SK-N-SH (cell line): ENCODE data around the gene RNU1-3. TPM values are rescaled to one million over a fixed set of nuclear protein-coding genes. Genes with fewer than 3 reads are reported as not detected.
"Not testable (repeated sequence)": the region's sequence is repeated elsewhere in the genome, so short reads cannot be mapped to it uniquely, and the experiment has no call there.

Source experiments
- CTCF ChIA-PET: fragments of 300-600, 350-600 bp; formaldehyde crosslinking; extraction: SDS; loops from one replicate; lab custom pipeline; 2021; lab: Yijun Ruan, JAX
- POLR2A ChIA-PET: fragments of 350-600 bp; sonication (Branson Sonifier 250); formaldehyde crosslinking; extraction: SDS; loops from one replicate; lab custom pipeline; 2020; ENCODE audit warnings: antibody characterized with exemption, inconsistent platforms; lab: Yijun Ruan, JAX
- DNase-seq: peaks from one replicate; pipeline ENCODE4 v3.0.0; 2012
- H2AFZ ChIP-seq: fragments of 200-600 bp; sonication (generic); 2 replicates; pipeline ENCODE4 v1.8.1; 2016; ENCODE audit warnings: antibody characterized with exemption, mild to moderate bottlenecking, low read depth
- H3F3A ChIP-seq: fragments of 200-600 bp; sonication (generic); replicated peaks from 2 replicates; pipeline ENCODE3; 2016; ENCODE audit warnings: antibody characterized with exemption, mild to moderate bottlenecking; ENCODE audit not compliant: insufficient read depth
- H3K27ac ChIP-seq, 2 experiments: fragments of 200-500 bp in 1 of 2; fragments of 200-600 bp in 1 of 2; sonication (Bioruptor generic) in 1 of 2; sonication (generic), shearing (Covaris generic) in 1 of 2; 2 replicates each; pipeline versions ENCODE4 v1.5.1 to v1.6.1; 2014 to 2016; ENCODE audit warnings: low read depth in 2 of 2, inconsistent platforms in 1 of 2, low read length in 1 of 2, mild to moderate bottlenecking in 1 of 2, mixed read lengths in 1 of 2
- H3K27me3 ChIP-seq: fragments of 200-600 bp; sonication (generic), shearing (Covaris generic); 2 replicates; pipeline ENCODE4 v1.6.1; 2016; ENCODE audit warnings: mixed run types; ENCODE audit not compliant: insufficient read depth
- H3K36me3 ChIP-seq, 2 experiments: fragments of 200-500 bp in 1 of 2; fragments of 200-600 bp in 1 of 2; sonication (Bioruptor generic) in 1 of 2; sonication (generic) in 1 of 2; replicated peaks in 1 of 2; 2 replicates each; pipeline versions ENCODE3 to v1.5.1; 2014 to 2016; ENCODE audit warnings: low read length in 1 of 2, mild to moderate bottlenecking in 1 of 2; ENCODE audit not compliant: insufficient read depth in 2 of 2, control insufficient read depth in 1 of 2
- H3K4me1 ChIP-seq, 2 experiments: fragments of 200-500 bp in 1 of 2; fragments of 200-600 bp in 1 of 2; sonication (Bioruptor generic) in 1 of 2; sonication (generic), shearing (Covaris generic) in 1 of 2; 2 replicates each; pipeline versions ENCODE4 v1.5.1 to v1.6.1; 2014 to 2016; ENCODE audit warnings: low read depth in 1 of 2, low read length in 1 of 2, mixed run types in 1 of 2; ENCODE audit not compliant: insufficient read depth in 2 of 2, control insufficient read depth in 1 of 2
- H3K4me2 ChIP-seq: fragments of 200-600 bp; sonication (generic), shearing (Covaris generic); 2 replicates; pipeline ENCODE4 v1.6.1; 2017; ENCODE audit warnings: mixed run types
- H3K4me3 ChIP-seq, 2 experiments: fragments of 200-500 bp in 1 of 2; fragments of 200-600 bp in 1 of 2; sonication (Bioruptor generic) in 1 of 2; sonication (generic), shearing (Covaris generic) in 1 of 2; 2 replicates each; pipeline versions ENCODE4 v1.5.1 to v1.8.1; 2014 to 2016; ENCODE audit warnings: low read depth in 2 of 2, inconsistent platforms in 1 of 2, low read length in 1 of 2, mild to moderate bottlenecking in 1 of 2, mixed read lengths in 1 of 2, moderate library complexity in 1 of 2
- H3K79me2 ChIP-seq: fragments of 200-600 bp; sonication (generic); 2 replicates; pipeline ENCODE4 v1.8.1; 2017; ENCODE audit warnings: mild to moderate bottlenecking; ENCODE audit not compliant: insufficient read depth
- H3K9ac ChIP-seq: fragments of 200-600 bp; sonication (generic); 2 replicates; pipeline ENCODE4 v1.6.1; 2017; ENCODE audit warnings: mixed run types
- H3K9me2 ChIP-seq: fragments of 200-600 bp; sonication (generic); 2 replicates; pipeline ENCODE4 v1.6.1; 2017; ENCODE audit warnings: mixed run types
- H3K9me3 ChIP-seq: fragments of 200-600 bp; sonication (generic); 2 replicates; pipeline ENCODE4 v1.6.1; 2017; ENCODE audit warnings: mixed run types, mild to moderate bottlenecking, moderate library complexity
- H4K20me1 ChIP-seq: fragments of 200-600 bp; sonication (generic); 2 replicates; pipeline ENCODE4 v1.6.1; 2017; ENCODE audit warnings: mild to moderate bottlenecking, mixed run types; ENCODE audit not compliant: insufficient read depth
- CTCF ChIP-seq: fragments of 200-600 bp; sonication (generic); IDR thresholded peaks from 2 replicates; pipeline ENCODE4 v1.6.1; 2017; ENCODE audit warnings: antibody characterized with exemption, mild to moderate bottlenecking, moderate library complexity
- WGBS: methylation state at CpG from one replicate; pipeline ENCODE4 v1.1.6; 2017; ENCODE audit warnings: low lambda C conversion rate; 5-methylcytosine and 5-hydroxymethylcytosine counted together
- polyA plus RNA-seq, 3 experiments: library from polyadenylated mRNA; depleted of rRNA; stranded (reverse); fragments of >200 nt; gene quantifications; 2 replicates each; pipeline ENCODE4 v1.2.3, GENCODE V29; 2012

The RNU1-3 gene
- polyA plus RNA-seq, 1 of the 3 experiments (the other 2 are of a cell fraction): not detected

- H3K9ac ChIP-seq, H3K4me3 ChIP-seq, H3K4me1 ChIP-seq, DNase-seq, H3K36me3 ChIP-seq, H3K27ac ChIP-seq, POLR2A ChIA-PET, H3K27me3 ChIP-seq, H3K79me2 ChIP-seq, H2AFZ ChIP-seq, H3F3A ChIP-seq, H3K9me2 ChIP-seq, CTCF ChIA-PET, H3K9me3 ChIP-seq, H4K20me1 ChIP-seq, H3K4me2 ChIP-seq: not testable (repeated sequence)
- 87% methylated on average over 17 of the region's 32 CpGs for WGBS
Measured at GRCh38 chr1:16658234-16658633, 8.5 kb downstream of the RNU1-3 start.

- POLR2A ChIA-PET: not testable (repeated sequence)
Measured at GRCh38 chr1:16656981-16657683, 9.6 kb downstream of the RNU1-3 start.

GRCh38 chr1:16656574-16656973, 10.2 kb downstream of the RNU1-3 start:
- H3K79me2 ChIP-seq, H3K9me2 ChIP-seq, H3K4me2 ChIP-seq, H2AFZ ChIP-seq, H3K27ac ChIP-seq, H3K4me1 ChIP-seq, CTCF ChIA-PET, H3K4me3 ChIP-seq, H3K9ac ChIP-seq, DNase-seq, H4K20me1 ChIP-seq, POLR2A ChIA-PET, H3K9me3 ChIP-seq, H3K27me3 ChIP-seq, H3K36me3 ChIP-seq, H3F3A ChIP-seq: not testable (repeated sequence)
- WGBS: no CpG with 5 or more reads among the region's 6 CpGs

More at GRCh38 chr1:16656981-16657683, 9.6 kb downstream of the RNU1-3 start:
- H3K9ac ChIP-seq, H3K9me2 ChIP-seq, H3F3A ChIP-seq, H3K4me1 ChIP-seq, H3K79me2 ChIP-seq, H3K36me3 ChIP-seq, H3K27ac ChIP-seq, H3K9me3 ChIP-seq, H4K20me1 ChIP-seq, H3K27me3 ChIP-seq, H3K4me3 ChIP-seq, CTCF ChIA-PET, H3K4me2 ChIP-seq, DNase-seq, H2AFZ ChIP-seq: not testable (repeated sequence)
- no CpG with 5 or more reads among the region's 14 CpGs for WGBS

- H3K79me2 ChIP-seq, H2AFZ ChIP-seq, POLR2A ChIA-PET, H3K9me2 ChIP-seq, H3F3A ChIP-seq, H3K4me3 ChIP-seq, H3K9ac ChIP-seq, H3K9me3 ChIP-seq, H3K4me2 ChIP-seq, H3K27me3 ChIP-seq, H3K4me1 ChIP-seq, DNase-seq: not testable (repeated sequence)
- 97% methylated on average over 1 of the region's 1 CpG for WGBS
- TF ChIP-seq CTCF: peak; percentile 13; the same call in 1 of the 2 replicates
- TF ChIP-seq, all 33 proteins: peak for 1; not testable (repeated sequence) for 32
- CTCF ChIA-PET: interaction anchor here (1.2 kb wide), 1 partner anchor 31 kb away, joined by 3 read pairs; no protein-coding TSS in a partner anchor
- H4K20me1 ChIP-seq, H3K36me3 ChIP-seq, H3K27ac ChIP-seq: not testable (repeated sequence)
Measured at GRCh38 chr1:16651560-16651959, 15.2 kb downstream of the RNU1-3 start.

GRCh38 chr1:16649960-16650359, 16.8 kb downstream of the RNU1-3 start:
- DNase-seq, H3K4me1 ChIP-seq, H2AFZ ChIP-seq, CTCF ChIA-PET, H3K4me2 ChIP-seq, H4K20me1 ChIP-seq, H3K79me2 ChIP-seq, H3K9ac ChIP-seq, H3K27ac ChIP-seq, H3K9me2 ChIP-seq, H3K4me3 ChIP-seq, H3K9me3 ChIP-seq, H3K27me3 ChIP-seq, POLR2A ChIA-PET, H3K36me3 ChIP-seq, H3F3A ChIP-seq: not testable (repeated sequence)
- 76% methylated on average over 9 of the region's 9 CpGs for WGBS

- H4K20me1 ChIP-seq, POLR2A ChIA-PET, H3K4me3 ChIP-seq, H3K9me2 ChIP-seq, DNase-seq, H3K9me3 ChIP-seq, H3K36me3 ChIP-seq, H3K4me2 ChIP-seq, H3K27me3 ChIP-seq, H2AFZ ChIP-seq, H3K4me1 ChIP-seq, CTCF ChIA-PET, H3K79me2 ChIP-seq, H3F3A ChIP-seq, H3K9ac ChIP-seq, H3K27ac ChIP-seq: not testable (repeated sequence)
- WGBS: 68% methylated on average over 5 of the region's 6 CpGs
Measured at GRCh38 chr1:16649390-16649789, 17.4 kb downstream of the RNU1-3 start.
